HepG2 (cell line): Measurements from ENCODE around the gene EMC8. TPM values are rescaled to one million over a fixed set of nuclear protein-coding genes. Genes with fewer than 3 reads are reported as not detected.

Experiments used
- AFF4 ChIP-seq: sonication (generic); formaldehyde crosslinking; IDR thresholded peaks from 2 replicates; pipeline ENCODE4 v1.4.0; 2020; ENCODE audit warnings: missing genetic modification reagents
- CC2D1A ChIP-seq: sonication (generic); formaldehyde crosslinking; IDR thresholded peaks from 2 replicates; pipeline ENCODE4 v1.8.1; 2023; ENCODE audit warnings: mild to moderate bottlenecking, missing genetic modification reagents
- CHD2 ChIP-seq: IDR thresholded peaks from 2 replicates; pipeline ENCODE4 v1.6.1; 2011; ENCODE audit warnings: low read depth, low read length, improper control_type of control experiment
- EEA1 ChIP-seq: sonication (generic); formaldehyde crosslinking; IDR thresholded peaks from 2 replicates; pipeline ENCODE4 v1.5.1; 2020; ENCODE audit warnings: mild to moderate bottlenecking, missing genetic modification reagents, borderline replicate concordance
- EP300 ChIP-seq, 3 experiments: sonication (generic) in 1 of 3; formaldehyde crosslinking in 1 of 3; IDR thresholded peaks; 2 replicates each; pipeline versions ENCODE4 v1.5.1 to v1.6.1; 2011 to 2020; ENCODE audit warnings: low read depth in 2 of 3, low read length in 2 of 3, borderline replicate concordance in 1 of 3, improper control_type of control experiment in 1 of 3, mild to moderate bottlenecking in 1 of 3, missing genetic modification reagents in 1 of 3, moderate library complexity in 1 of 3
- MAFF ChIP-seq: IDR thresholded peaks from 2 replicates; pipeline ENCODE4 v1.6.1; 2011; ENCODE audit warnings: low read depth, low read length, improper control_type of control experiment
- NCOA2 ChIP-seq: sonication (generic); formaldehyde crosslinking; IDR thresholded peaks from 2 replicates; pipeline ENCODE4 v1.8.0; 2022; ENCODE audit warnings: inconsistent platforms
- NKX3-1 ChIP-seq: sonication (generic); formaldehyde crosslinking; IDR thresholded peaks from 2 replicates; pipeline ENCODE4 v1.5.0; 2020; ENCODE audit warnings: missing genetic modification reagents
- PITX1 ChIP-seq: sonication (generic); formaldehyde crosslinking; IDR thresholded peaks from 2 replicates; pipeline ENCODE4 v1.5.1; 2020; ENCODE audit warnings: mild to moderate bottlenecking, missing genetic modification reagents
- SNRNP70 ChIP-seq: fragments of 200-400 bp; formaldehyde crosslinking; IDR thresholded peaks from 2 replicates; pipeline ENCODE4 v1.6.1; 2017; ENCODE audit warnings: mild to moderate bottlenecking, low read depth, low read length, moderate library complexity
- SOX13 ChIP-seq, 3 experiments: fragments of 450-650 bp in 1 of 3; sonication (generic) in 1 of 3; formaldehyde crosslinking in 1 of 3; IDR thresholded peaks in 2 of 3; conservative IDR thresholded peaks in 1 of 3; 2 replicates each; pipeline versions ENCODE4 v1.5.0 to v1.6.1; 2016 to 2020; ENCODE audit warnings: antibody characterized with exemption in 1 of 3, mild to moderate bottlenecking in 1 of 3, missing compliant biosample characterization in 1 of 3, missing genetic modification reagents in 1 of 3, moderate library complexity in 1 of 3
- SP4 ChIP-seq: sonication (generic); formaldehyde crosslinking; IDR thresholded peaks from 2 replicates; pipeline ENCODE4 v1.8.1; 2023; ENCODE audit warnings: mild to moderate bottlenecking, missing genetic modification reagents
- TCF12 ChIP-seq, 2 experiments: fragments of 450-650 bp in 1 of 2; sonication (generic) in 1 of 2; formaldehyde crosslinking in 1 of 2; IDR thresholded peaks; 2 replicates each; pipeline versions ENCODE4 v1.6.1 to v1.8.0; 2017 to 2022; ENCODE audit warnings: antibody characterized with exemption in 1 of 2, mild to moderate bottlenecking in 1 of 2, missing genetic modification reagents in 1 of 2, moderate library complexity in 1 of 2
- TSC22D2 ChIP-seq: sonication (generic); formaldehyde crosslinking; IDR thresholded peaks from 2 replicates; pipeline ENCODE4 v1.5.1; 2020; ENCODE audit warnings: missing genetic modification reagents, mild to moderate bottlenecking, borderline replicate concordance
- ZBTB26 ChIP-seq: IDR thresholded peaks from 2 replicates; pipeline ENCODE4 v1.6.1; 2016; ENCODE audit warnings: missing compliant biosample characterization, missing genetic modification reagents, borderline replicate concordance
- ZBTB7A ChIP-seq: sonication (generic); formaldehyde crosslinking; IDR thresholded peaks from 2 replicates; pipeline ENCODE4 v1.8.0; 2022; ENCODE audit warnings: mild to moderate bottlenecking, missing genetic modification reagents
- ZNF263 ChIP-seq: sonication (generic); formaldehyde crosslinking; IDR thresholded peaks from 2 replicates; pipeline ENCODE4 v1.4.0; 2020; ENCODE audit warnings: missing genetic modification reagents
- ZNF326 ChIP-seq: sonication (generic); formaldehyde crosslinking; IDR thresholded peaks from 2 replicates; pipeline ENCODE4 v1.4.0; 2020; ENCODE audit warnings: missing genetic modification reagents, borderline replicate concordance
- ZNF430 ChIP-seq: sonication (generic); formaldehyde crosslinking; IDR thresholded peaks from 2 replicates; pipeline ENCODE4 v1.9.0; 2021; ENCODE audit warnings: mild to moderate bottlenecking, missing genetic modification reagents
- ZNF747 ChIP-seq: sonication (generic); formaldehyde crosslinking; IDR thresholded peaks from 2 replicates; pipeline ENCODE4 v1.8.1; 2023; ENCODE audit warnings: missing genetic modification reagents, mild to moderate bottlenecking, borderline replicate concordance
- ZNF841 ChIP-seq: sonication (generic); formaldehyde crosslinking; IDR thresholded peaks from 2 replicates; pipeline ENCODE4 v1.8.1; 2023; ENCODE audit warnings: missing genetic modification reagents, borderline replicate concordance
- ZSCAN9 ChIP-seq: IDR thresholded peaks from 2 replicates; pipeline ENCODE4 v1.6.1; 2016; ENCODE audit warnings: borderline replicate concordance
- polyA plus RNA-seq, 8 experiments: library from polyadenylated mRNA; depleted of rRNA in 3 of 8; stranded (reverse) in 7 of 8; unstranded in 1 of 8; fragments of >200 nt; fragmentation: Illumina TruSeq in 4 of 8; extraction: Trizol in 4 of 8; gene quantifications; 2 replicates each; pipeline versions ENCODE4 v1.2.1 to v1.2.3, GENCODE V29; 2011 to 2016; ENCODE audit warnings: low read depth in 4 of 8, missing spikeins in 1 of 8, mixed read lengths in 1 of 8; ENCODE audit not compliant: insufficient read depth in 1 of 8
- total RNA-seq, 5 experiments: library from RNA; depleted of rRNA; stranded (reverse); fragments of >200 nt; fragmentation: Illumina TruSeq; extraction: Trizol; gene quantifications; 2 replicates each; pipeline ENCODE4 v1.2.3, GENCODE V29; 2016; ENCODE audit warnings: low read depth in 1 of 5
- TF ChIP-seq, protein P1 (sequence below): sonication (generic); formaldehyde crosslinking; IDR thresholded peaks from 2 replicates; pipeline ENCODE4 v1.4.0; 2020; ENCODE audit warnings: mild to moderate bottlenecking, low read depth, missing genetic modification reagents

The EMC8 gene
- total and polyA plus RNA-seq, 2 of the 13 experiments (the other 11 are each of a cell fraction or from before 2014, with no cell fraction given), result 55.0 to 76.0 TPM

DNA sequence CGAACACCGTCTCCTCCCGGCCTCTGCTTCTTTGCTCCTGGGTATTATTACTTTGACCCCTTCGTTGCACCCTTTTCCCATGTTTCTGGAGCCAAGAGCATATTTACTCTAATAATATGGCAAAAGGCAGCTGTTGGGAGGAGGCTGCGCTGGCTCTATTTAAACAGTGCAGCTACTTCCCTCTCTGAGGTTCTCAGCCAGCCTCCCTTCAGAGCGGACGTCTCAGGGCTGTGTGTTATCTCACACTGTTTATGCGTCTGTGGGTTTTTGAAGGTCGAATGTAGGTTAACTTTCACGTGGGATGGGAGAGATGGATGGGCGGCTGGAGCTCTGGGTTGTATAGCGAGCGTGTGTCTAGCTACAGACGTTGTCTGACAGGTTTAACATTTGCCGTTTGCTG is 45.4 kb upstream of the EMC8 start (continued):
- 0 out of 2 replicates have a peak, but pooled peaks have one; percentile 26 for TF ChIP-seq PITX1 (CRISPR knock-in tag)
- TF ChIP-seq NCOA2 (CRISPR knock-in tag), result no peak
- no peak for TF ChIP-seq ZNF430 (CRISPR knock-in tag)
- no peak for TF ChIP-seq SP4 (CRISPR knock-in tag)
- TF ChIP-seq TSC22D2, result no peak
- no peak for TF ChIP-seq ZBTB26
- no peak for TF ChIP-seq NKX3-1 (CRISPR knock-in tag)
- 0 out of 2 replicates have a peak, but pooled peaks have one; percentile 36 for TF ChIP-seq ZSCAN9 (CRISPR knock-in tag)
- no peak for TF ChIP-seq MAFF
- no peak for TF ChIP-seq AFF4 (CRISPR knock-in tag)
- TF ChIP-seq SNRNP70, result no peak
- TF ChIP-seq, protein P1, sequence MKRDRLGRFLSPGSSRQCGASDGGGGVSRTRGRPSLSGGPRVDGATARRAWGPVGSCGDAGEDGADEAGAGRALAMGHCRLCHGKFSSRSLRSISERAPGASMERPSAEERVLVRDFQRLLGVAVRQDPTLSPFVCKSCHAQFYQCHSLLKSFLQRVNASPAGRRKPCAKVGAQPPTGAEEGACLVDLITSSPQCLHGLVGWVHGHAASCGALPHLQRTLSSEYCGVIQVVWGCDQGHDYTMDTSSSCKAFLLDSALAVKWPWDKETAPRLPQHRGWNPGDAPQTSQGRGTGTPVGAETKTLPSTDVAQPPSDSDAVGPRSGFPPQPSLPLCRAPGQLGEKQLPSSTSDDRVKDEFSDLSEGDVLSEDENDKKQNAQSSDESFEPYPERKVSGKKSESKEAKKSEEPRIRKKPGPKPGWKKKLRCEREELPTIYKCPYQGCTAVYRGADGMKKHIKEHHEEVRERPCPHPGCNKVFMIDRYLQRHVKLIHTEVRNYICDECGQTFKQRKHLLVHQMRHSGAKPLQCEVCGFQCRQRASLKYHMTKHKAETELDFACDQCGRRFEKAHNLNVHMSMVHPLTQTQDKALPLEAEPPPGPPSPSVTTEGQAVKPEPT (CRISPR knock-in tag), result no peak
- peak; percentile 77 for TF ChIP-seq ZNF263
- no peak for TF ChIP-seq CHD2
- no peak for TF ChIP-seq ZNF841
- no peak for TF ChIP-seq EEA1 (CRISPR knock-in tag)
- TF ChIP-seq SOX13 (IDR thresholded peaks at IDR 0.05), result no peak
- peak in 1 of 2 experiments; percentile 39; a peak in 1 of 4 replicates for TF ChIP-seq SOX13 (CRISPR knock-in tag; conservative IDR thresholded peaks at IDR 0.05 in 1 of 2, IDR thresholded peaks at IDR 0.05 in 1 of 2)
- TF ChIP-seq EP300 (IDR thresholded peaks at IDR 0.05; ENCODE audit: low read depth in 2 of 2, low read length in 2 of 2), result peak in 1 of 2 experiments; percentile 29; a peak in 1 of 4 replicates
- TF ChIP-seq EP300 (CRISPR knock-in tag; IDR thresholded peaks at IDR 0.05; ENCODE audit: borderline replicate concordance), result no peak
- peak; percentile 32; the same call in 1 of the 2 replicates for TF ChIP-seq ZNF747 (CRISPR knock-in tag)
- TF ChIP-seq CC2D1A (CRISPR knock-in tag), result no peak
- TF ChIP-seq ZBTB7A (CRISPR knock-in tag), result no peak
- TF ChIP-seq ZNF326 (CRISPR knock-in tag), result no peak
- TF ChIP-seq TCF12 (IDR thresholded peaks at IDR 0.05), result no peak
- peak; percentile 67; the same call in 1 of the 2 replicates for TF ChIP-seq TCF12 (CRISPR knock-in tag; IDR thresholded peaks at IDR 0.05)
